ENCODE measurements around the gene NDC80.

GRCh38 chr18:2549462-2549861, 21.9 kb upstream of the NDC80 start:
- TF ChIP-seq CTCF (IDR thresholded peaks at IDR 0.05) (no peak), POLR2A (IDR thresholded peaks at IDR 0.05) (no peak), EP300 (IDR thresholded peaks at IDR 0.05) (no peak), POLR2AphosphoS5 (IDR thresholded peaks at IDR 0.05) (no peak)
